ENCODE data around the gene BCAS3.

BCAS3 gene

GRCh38 chr17:61164517-61164916, 486.9 kb downstream of the BCAS3 start:
- DNase-seq, result no peak

- no peak for DNase-seq
These were observed 489.4 kb downstream of the BCAS3 start for GRCh38 chr17:61167075-61167474.

GRCh38 chr17:61168506-61168905, 490.9 kb downstream of the BCAS3 start:
- no peak for DNase-seq

- no peak for DNase-seq
These were observed 496.7 kb downstream of the BCAS3 start for GRCh38 chr17:61174310-61174709.

- DNase-seq, result no peak
These were observed 497.9 kb downstream of the BCAS3 start for GRCh38 chr17:61175298-61176142.

- no peak for DNase-seq
These were observed 499.7 kb downstream of the BCAS3 start for GRCh38 chr17:61177351-61177750.

- DNase-seq, result no peak
These were observed 500.6 kb downstream of the BCAS3 start for GRCh38 chr17:61178284-61178683.

GRCh38 chr17:61179380-61179806, 501.7 kb downstream of the BCAS3 start:
- DNase-seq, result no peak

GRCh38 chr17:61183793-61184192, 506.1 kb downstream of the BCAS3 start:
- no peak for DNase-seq

GRCh38 chr17:61185385-61185784, 507.7 kb downstream of the BCAS3 start:
- no peak for DNase-seq

GRCh38 chr17:61187038-61187437, 509.4 kb downstream of the BCAS3 start:
- no peak for DNase-seq

- DNase-seq, result no peak
These were observed 510.4 kb downstream of the BCAS3 start for GRCh38 chr17:61188081-61188480.

GRCh38 chr17:61189968-61190367, 512.3 kb downstream of the BCAS3 start:
- DNase-seq, result no peak

- DNase-seq, result no peak
These were observed 518.7 kb downstream of the BCAS3 start for GRCh38 chr17:61196302-61196704.

GRCh38 chr17:61196799-61197198, 519.1 kb downstream of the BCAS3 start:
- DNase-seq, result no peak

- no peak for DNase-seq
These were observed 522.0 kb downstream of the BCAS3 start for GRCh38 chr17:61199431-61200338.

GRCh38 chr17:61200339-61200715, 522.7 kb downstream of the BCAS3 start:
- no peak for DNase-seq

- no peak for DNase-seq
These were observed 523.6 kb downstream of the BCAS3 start for GRCh38 chr17:61201211-61201610.

- no peak for DNase-seq
These were observed 524.9 kb downstream of the BCAS3 start for GRCh38 chr17:61202564-61202963.

GRCh38 chr17:61203671-61204131, 526.0 kb downstream of the BCAS3 start:
- DNase-seq, result no peak

- no peak for DNase-seq
These were observed 526.8 kb downstream of the BCAS3 start for GRCh38 chr17:61204456-61204855.

- no peak for DNase-seq
These were observed 527.8 kb downstream of the BCAS3 start for GRCh38 chr17:61205401-61205800.

GRCh38 chr17:61205931-61206330, 528.3 kb downstream of the BCAS3 start:
- DNase-seq, result no peak

GRCh38 chr17:61206922-61207321, 529.3 kb downstream of the BCAS3 start:
- DNase-seq, result no peak

All from NCI-H1694 treated with DMSO at 0.1 percent for 48 hours (cell line).